NCI-H226 (cell line): ENCODE measurements around the gene PNPLA7.

ENCODE experiments used
- DNase-seq: peaks from one replicate; pipeline ENCODE4 v3.0.0-alpha.2; 2015

PNPLA7 gene

DNA sequence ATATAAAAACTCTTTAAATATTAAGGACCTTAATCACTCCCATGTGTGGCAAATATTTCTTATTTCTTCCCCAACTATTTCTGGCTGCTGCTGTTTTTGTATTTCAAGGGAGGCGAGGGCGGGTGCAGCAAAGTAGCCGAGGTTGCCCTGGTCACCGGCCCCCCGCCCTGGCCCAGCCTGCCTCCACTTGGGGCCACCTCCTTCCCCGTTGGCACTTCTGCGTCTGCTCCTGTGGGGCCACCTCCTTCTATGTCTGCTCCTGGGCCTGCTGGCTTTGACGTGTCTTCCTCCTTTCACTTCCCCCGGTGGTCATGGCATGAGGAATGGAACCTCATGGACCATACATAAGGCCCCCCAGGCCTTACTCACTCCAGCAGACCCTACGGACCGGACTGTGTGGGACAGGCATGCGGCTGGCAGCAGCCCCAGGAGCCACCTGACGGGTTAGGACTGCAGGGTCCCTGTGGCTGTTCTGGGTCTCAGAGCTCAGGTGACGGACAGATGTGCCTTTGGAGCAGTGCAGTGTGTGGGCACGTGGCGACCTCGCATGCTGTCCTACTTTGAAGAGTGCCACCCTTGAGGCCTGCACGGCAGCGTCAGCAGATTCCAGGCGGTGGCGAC lies 103.2 kb downstream of the PNPLA7 start:
- DNase-seq, result no peak

DNA sequence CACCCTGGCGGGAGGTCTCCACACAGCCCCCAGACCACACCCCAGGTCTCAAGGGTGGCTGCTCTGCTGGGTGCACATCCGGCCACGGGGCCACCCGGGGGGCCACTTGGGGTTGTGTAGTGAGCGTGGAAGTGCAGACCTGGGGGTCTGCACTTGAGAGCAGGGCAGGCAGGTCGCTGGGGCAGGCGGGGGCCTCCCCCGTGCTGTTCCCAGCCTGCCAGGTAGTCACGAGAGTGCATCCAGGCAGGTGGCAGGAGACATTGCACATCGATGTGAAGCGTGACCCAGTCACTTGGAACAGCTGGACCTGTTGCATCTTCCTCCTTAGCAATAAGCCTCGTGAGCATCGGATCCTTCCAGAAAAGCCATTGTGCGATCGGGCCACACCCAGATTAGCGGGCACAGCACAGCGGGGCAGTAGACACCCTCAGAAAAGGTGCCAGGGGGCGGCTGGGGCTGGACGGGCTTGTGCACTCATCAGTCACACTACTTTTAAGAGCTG lies 104.2 kb downstream of the PNPLA7 start:
- DNase-seq, result no peak

DNA sequence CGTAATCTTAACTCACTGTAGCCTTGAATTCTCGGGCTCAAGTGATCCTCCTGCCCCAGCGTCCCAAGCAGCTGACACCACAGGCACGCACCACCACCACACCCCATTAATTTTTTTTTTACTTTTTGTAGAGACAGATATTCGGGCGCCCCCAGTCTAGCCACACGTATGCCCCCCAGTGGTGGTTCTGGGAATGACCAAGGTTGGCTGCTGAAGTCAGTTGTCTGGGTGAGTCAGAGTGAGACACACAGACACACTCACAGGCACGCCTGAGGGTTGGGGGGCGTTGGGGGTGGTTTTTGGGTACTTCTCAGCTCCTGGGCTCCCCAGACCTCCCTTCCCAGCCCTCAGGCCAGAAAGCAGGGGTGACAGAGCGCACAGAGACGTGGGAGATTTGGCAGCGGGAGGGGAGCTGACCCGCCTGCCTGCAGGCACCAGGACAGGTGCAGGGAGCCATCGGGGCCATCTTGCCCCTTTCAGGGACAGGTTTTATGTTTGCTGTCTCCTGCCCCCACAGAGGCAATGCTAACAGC lies 104.9 kb downstream of the PNPLA7 start:
- peak; percentile 68 for DNase-seq

DNA sequence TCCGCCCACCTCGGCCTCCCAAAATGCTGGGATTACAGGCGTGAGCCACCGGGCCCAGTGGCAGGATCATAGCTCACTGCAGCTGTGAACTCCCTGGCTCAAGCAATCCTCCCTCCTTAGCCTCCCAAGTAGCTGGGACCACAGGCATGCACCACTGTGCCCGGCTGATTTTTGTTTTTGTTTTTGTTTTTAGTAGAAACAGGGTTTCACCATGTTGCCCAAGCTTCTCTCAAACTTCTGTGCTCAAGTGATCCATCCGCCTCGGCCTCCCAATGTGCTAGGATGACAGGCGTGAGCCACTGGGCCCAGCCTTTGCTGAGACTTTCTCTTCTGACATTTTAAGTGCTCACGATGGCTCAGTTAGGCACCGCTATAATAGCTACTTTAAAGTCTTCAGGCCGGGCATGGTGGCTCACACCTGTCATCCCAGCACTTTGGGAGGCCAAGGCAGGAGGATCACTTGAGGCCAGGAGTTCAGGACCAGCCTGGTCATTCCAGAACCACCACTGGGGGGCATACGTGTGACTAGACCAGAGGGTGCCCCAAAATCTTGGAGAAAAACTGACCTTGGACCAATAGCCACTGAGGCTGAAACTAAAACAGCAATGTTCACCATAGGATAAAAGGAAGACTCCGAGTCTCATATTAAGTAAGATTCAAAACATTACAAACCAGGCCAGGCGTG lies 106.0 kb downstream of the PNPLA7 start:
- no peak for DNase-seq

- DNase-seq, result no peak
These were observed 108.3 kb downstream of the PNPLA7 start for GRCh38 chr9:137441935-137442321.

GRCh38 chr9:137441289-137441934 lies 108.8 kb downstream of the PNPLA7 start, which contains the start of gene ENTPD8:
Gene ENTPD8, minus strand, starts transcription at chr9:137441357. Its CDS starts 3,072 bp downstream, at chr9:137438285.
- peak; percentile 18 for DNase-seq

- DNase-seq, result no peak
These were observed 111.0 kb downstream of the PNPLA7 start for GRCh38 chr9:137439158-137439714.

DNA sequence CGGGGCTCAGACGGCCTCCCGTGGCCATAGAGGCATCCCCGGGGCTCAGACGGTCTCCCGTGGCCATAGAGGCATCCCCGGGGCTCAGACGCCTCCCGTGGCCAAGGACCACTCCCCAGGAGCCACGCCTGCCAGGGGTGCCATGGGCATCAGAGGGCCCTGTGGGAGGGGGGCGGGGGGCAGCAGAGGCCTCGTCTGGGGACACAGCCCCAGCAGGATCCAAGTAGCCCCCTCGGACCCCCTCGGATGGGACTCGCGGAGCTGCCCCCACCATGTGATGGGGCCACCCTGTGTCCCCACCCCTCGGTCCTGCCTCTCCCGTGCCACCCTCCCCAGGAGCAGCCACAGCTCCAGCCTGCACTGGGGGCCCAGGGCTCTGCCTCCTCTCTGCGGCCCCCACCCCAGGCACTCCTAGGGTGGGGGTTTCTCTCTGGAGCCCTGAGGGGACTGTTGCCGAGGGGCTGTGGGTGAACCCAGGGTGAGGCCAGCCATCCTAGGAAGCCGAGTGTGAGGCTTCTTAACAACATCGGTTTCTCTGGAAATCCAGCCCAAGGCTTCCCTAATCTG lies 111.5 kb downstream of the PNPLA7 start:
- DNase-seq, result no peak

GRCh38 chr9:137437691-137438590 lies 112.3 kb downstream of the PNPLA7 start:
- no peak for DNase-seq

DNA sequence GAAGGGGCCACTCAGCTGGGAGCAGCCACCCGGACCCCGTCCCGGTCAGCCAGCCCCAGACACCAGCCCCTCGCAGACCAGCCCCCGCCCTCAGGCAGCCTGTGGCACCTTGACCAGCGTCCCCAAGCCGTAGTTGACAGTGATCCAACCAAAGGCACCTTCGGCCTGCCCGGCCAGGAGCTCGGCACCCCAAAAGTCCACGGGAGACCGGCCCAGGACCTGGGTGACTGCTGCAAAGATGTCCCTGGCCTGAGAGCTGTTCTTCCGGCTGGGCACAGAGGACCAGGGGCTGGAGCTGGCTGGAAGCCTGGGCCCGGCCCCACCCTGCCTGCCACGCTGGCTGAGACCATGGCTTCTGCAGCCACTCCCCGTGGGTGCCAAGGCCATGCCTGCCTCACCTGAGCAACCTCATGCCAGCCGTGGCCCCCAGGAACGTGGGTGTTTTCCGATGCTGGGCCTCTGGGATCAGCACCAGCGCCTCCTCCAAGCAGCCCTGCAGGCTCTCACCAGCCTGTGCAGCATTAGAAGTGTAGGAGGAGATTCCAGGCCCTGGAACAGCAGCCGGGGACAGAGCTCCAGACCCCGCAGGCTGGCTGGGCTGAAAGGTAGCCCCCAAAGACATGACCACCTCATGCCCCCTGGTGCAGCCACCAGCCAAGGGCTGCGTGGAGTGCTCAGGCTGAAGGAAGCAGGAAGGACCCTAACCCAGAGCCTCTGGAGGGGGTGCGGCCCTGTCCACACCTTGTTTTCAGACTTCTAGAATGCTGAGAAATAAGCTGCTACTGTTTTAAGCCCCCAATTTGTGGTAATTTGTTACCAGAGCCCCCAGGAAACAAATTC lies 113.2 kb downstream of the PNPLA7 start:
- DNase-seq, result no peak

GRCh38 chr9:137435980-137436760 lies 114.0 kb downstream of the PNPLA7 start:
- peak; percentile 80 for DNase-seq

GRCh38 chr9:137435381-137435891 lies 114.8 kb downstream of the PNPLA7 start:
- no peak for DNase-seq

- no peak for DNase-seq
These were observed 115.5 kb downstream of the PNPLA7 start for GRCh38 chr9:137434498-137435380.

- no peak for DNase-seq
These were observed 116.2 kb downstream of the PNPLA7 start for GRCh38 chr9:137433916-137434431.

DNA sequence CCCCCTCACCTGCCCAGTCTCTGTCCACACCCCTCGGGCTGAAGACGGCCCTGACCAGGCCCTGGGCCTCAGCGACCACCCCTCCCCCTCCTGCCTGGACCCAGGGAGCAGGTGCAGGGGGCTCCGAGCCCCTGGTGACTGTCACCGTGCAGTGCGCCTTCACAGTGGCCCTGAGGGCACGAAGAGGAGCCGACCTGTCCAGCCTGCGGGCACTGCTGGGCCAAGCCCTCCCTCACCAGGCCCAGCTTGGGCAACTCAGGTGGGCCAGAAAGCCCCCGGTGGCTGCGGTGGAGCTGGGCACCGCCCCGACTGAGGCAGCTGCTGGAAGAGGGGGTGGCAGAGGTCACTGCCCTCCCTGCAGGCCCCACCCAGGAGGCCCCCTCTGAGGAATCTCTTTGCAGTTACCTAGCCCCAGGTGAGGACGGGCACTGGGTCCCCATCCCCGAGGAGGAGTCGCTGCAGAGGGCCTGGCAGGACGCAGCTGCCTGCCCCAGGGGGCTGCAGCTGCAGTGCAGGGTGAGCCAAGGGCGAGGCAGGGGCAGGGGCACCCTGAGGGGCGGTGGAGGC lies 116.8 kb downstream of the PNPLA7 start:
- no peak for DNase-seq

DNA sequence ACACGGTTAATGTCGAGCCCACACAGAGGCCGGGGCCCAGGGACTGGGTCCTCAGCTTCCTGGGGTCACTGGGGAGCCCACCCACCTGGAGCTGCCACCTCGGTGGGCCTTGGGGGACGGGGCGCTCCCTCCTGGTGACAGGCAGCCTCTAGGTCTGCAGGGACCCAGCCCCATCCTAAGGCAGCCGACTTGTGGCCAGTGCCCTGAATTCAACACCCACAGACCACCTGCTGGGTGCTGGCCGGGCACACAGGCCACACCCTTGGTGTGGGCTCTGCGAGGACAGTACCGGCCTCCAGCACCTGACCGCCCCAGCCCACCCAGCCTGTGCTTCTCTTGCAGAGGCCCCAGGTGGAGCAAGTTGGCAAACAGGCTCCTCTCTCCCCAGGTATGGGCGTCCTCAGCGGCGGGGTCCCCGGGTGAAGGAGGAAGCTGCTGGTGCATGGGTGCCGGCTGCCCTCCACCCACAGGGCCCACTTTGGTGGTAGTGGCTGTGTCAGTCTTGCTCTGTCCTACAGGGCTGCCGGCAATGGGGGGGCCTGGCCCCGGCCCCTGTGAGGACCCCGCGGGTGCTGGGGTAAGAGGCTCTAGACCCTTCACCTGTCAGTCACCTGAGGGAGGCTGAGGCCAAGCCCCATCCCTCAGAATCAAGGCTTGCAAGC lies 117.4 kb downstream of the PNPLA7 start:
- no peak for DNase-seq

GRCh38 chr9:137431416-137431931 lies 118.7 kb downstream of the PNPLA7 start:
- no peak for DNase-seq
